Measurements from ENCODE around the gene PRSS2. TPM values are rescaled to one million over a fixed set of nuclear protein-coding genes. Genes with fewer than 3 reads are reported as not detected.

The PRSS2 gene
- total RNA-seq, 1 donor from 2014 or later = not detected

- Histone ChIP-seq H3K27me3 (no peaks in the 10 kb centered on the region), H3K36me3 (no peaks in the 10 kb centered on the region), H3K27ac (no peak overlapping the region), H3K4me1 (no peaks in the 10 kb centered on the region), H3K9me3 (no peaks in the 10 kb centered on the region), H3K4me3 (no peak overlapping the region)
- no peak for DNase-seq (ENCODE audit: extremely low spot score in 2 of 2)
- no peak for TF ChIP-seq POLR2AphosphoS5 (IDR thresholded peaks at IDR 0.05; ENCODE audit: insufficient read depth in 1 of 2, low read depth in 1 of 2)
- TF ChIP-seq CTCF (IDR thresholded peaks at IDR 0.05) = no peak
- TF ChIP-seq POLR2A (IDR thresholded peaks at IDR 0.05) = no peak
- intact Hi-C loops (cut with DNase I) = no loop called here
These were observed 42.5 kb downstream of the PRSS2 start for GRCh38 chr7:142813226-142813625.

GRCh38 chr7:142813699-142814098, 42.9 kb downstream of the PRSS2 start:
- H3K27me3 ChIP-seq = no peaks in the 10 kb centered on the region
- TF ChIP-seq CTCF (IDR thresholded peaks at IDR 0.05) = no peak
- no peak for TF ChIP-seq POLR2A (IDR thresholded peaks at IDR 0.05)
- no peak for TF ChIP-seq POLR2AphosphoS5 (IDR thresholded peaks at IDR 0.05; ENCODE audit: insufficient read depth in 1 of 2, low read depth in 1 of 2)
- intact Hi-C loops (cut with DNase I) = no loop called here

GRCh38 chr7:142814451-142814850, 43.7 kb downstream of the PRSS2 start:
- H3K4me3 ChIP-seq = no peak overlapping the region
- intact Hi-C loops (cut with DNase I) = no loop called here
- no peaks in the 10 kb centered on the region for H3K27me3 ChIP-seq
- H3K9me3 ChIP-seq = no peaks in the 10 kb centered on the region
- H3K4me1 ChIP-seq = no peaks in the 10 kb centered on the region
- no peak for DNase-seq (ENCODE audit: extremely low spot score in 2 of 2)
- no peak overlapping the region for H3K27ac ChIP-seq
- H3K36me3 ChIP-seq = no peaks in the 10 kb centered on the region
- TF ChIP-seq POLR2A (IDR thresholded peaks at IDR 0.05) (no peak), CTCF (IDR thresholded peaks at IDR 0.05) (no peak), POLR2AphosphoS5 (IDR thresholded peaks at IDR 0.05; ENCODE audit: insufficient read depth in 1 of 2, low read depth in 1 of 2) (no peak)

More at GRCh38 chr7:142813699-142814098, 42.9 kb downstream of the PRSS2 start:
- no peak for DNase-seq (ENCODE audit: extremely low spot score in 2 of 2)
- H3K4me3 ChIP-seq = no peak overlapping the region
- no peaks in the 10 kb centered on the region for H3K4me1 ChIP-seq
- no peak overlapping the region for H3K27ac ChIP-seq
- no peaks in the 10 kb centered on the region for H3K9me3 ChIP-seq
- no peaks in the 10 kb centered on the region for H3K36me3 ChIP-seq

GRCh38 chr7:142815134-142815533, 44.4 kb downstream of the PRSS2 start:
- no peaks in the 10 kb centered on the region for H3K9me3 ChIP-seq
- H3K36me3 ChIP-seq = no peaks in the 10 kb centered on the region
- H3K27ac ChIP-seq = no peak overlapping the region
- no peak for DNase-seq (ENCODE audit: extremely low spot score in 2 of 2)
- no peak overlapping the region for H3K4me3 ChIP-seq
- H3K27me3 ChIP-seq = no peaks in the 10 kb centered on the region
- TF ChIP-seq POLR2AphosphoS5 (IDR thresholded peaks at IDR 0.05; ENCODE audit: insufficient read depth in 1 of 2, low read depth in 1 of 2) = no peak
- TF ChIP-seq POLR2A (IDR thresholded peaks at IDR 0.05) = no peak
- TF ChIP-seq CTCF (IDR thresholded peaks at IDR 0.05) = no peak
- intact Hi-C loops (cut with DNase I) = no loop called here
- no peaks in the 10 kb centered on the region for H3K4me1 ChIP-seq

GRCh38 chr7:142817506-142817905, 46.7 kb downstream of the PRSS2 start:
- Histone ChIP-seq H3K36me3 (no peaks in the 10 kb centered on the region), H3K27me3 (no peaks in the 10 kb centered on the region), H3K4me3 (no peak overlapping the region), H3K4me1 (no peaks in the 10 kb centered on the region), H3K27ac (no peak overlapping the region), H3K9me3 (no peaks in the 10 kb centered on the region)
- no peak for DNase-seq (ENCODE audit: extremely low spot score in 2 of 2)
- intact Hi-C loops (cut with DNase I) = no loop called here
- TF ChIP-seq POLR2AphosphoS5 (IDR thresholded peaks at IDR 0.05; ENCODE audit: insufficient read depth in 1 of 2, low read depth in 1 of 2) (no peak), POLR2A (IDR thresholded peaks at IDR 0.05) (no peak), CTCF (IDR thresholded peaks at IDR 0.05) (no peak)

Data from vagina (tissue), 2 donors.